HG03460 (cell line): ENCODE measurements around the gene FRMD5.
"Not testable (repeated sequence)": the region's sequence is repeated elsewhere in the genome, so short reads cannot be mapped to it uniquely, and the experiment has no call there.

ENCODE experiments used
- ATAC-seq: cut with Tn5 transposase; IDR thresholded peaks from one replicate; pipeline ENCODE4 v1.9.1; 2021; ENCODE audit not compliant: unreplicated experiment

FRMD5 gene

DNA sequence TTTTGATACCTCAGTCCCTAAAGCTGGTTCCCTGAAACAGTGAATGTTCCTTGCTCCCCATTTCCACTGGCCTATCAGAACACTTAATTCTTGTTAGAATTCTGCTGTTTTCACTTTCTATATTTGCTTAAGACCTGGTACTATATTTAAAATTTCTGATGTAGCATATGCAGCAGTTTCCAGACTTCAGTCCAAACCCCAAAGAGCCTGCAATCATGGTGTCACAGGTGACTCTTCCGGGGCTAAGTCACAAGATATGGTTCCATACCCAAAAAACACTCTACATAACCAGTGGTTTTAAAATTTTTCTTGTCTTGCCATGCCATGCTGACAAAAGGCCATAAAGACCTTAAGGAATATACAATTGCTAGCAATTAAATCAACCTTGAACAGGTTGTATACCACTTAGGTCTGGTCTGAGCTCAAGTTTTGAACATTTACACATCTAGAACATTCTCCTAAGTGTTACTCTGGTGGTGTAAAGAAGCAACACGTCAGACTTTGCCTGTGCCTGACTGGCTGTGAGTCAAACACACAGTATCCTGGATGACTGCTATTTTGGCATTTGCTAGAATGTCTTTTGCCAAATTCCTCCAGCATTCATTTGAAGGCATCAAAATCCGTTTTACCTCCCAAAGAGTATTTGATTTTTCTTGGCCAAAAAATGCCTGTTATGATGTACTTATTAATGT, 160.0 kb downstream of the FRMD5 start:
- ATAC-seq: no peak

DNA sequence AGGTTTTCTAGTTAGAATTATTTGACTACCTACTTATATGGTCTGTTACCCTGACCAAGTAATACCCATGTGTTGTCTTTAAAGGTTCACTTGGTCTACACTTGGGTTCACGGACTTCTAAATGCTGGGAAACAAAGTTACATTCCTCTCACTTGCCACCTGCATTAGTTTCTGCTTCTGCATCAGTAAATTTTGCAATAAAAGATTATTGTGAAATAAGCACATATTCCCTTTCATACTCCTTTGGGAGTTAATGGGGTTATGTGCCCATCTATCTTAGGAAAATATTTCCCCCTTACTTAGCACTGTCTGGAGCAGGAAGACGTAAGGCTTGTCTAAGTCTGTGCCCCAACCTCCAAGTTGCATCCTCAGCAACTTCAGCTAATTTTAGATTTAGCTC, 160.7 kb downstream of the FRMD5 start:
- ATAC-seq: no peak

DNA sequence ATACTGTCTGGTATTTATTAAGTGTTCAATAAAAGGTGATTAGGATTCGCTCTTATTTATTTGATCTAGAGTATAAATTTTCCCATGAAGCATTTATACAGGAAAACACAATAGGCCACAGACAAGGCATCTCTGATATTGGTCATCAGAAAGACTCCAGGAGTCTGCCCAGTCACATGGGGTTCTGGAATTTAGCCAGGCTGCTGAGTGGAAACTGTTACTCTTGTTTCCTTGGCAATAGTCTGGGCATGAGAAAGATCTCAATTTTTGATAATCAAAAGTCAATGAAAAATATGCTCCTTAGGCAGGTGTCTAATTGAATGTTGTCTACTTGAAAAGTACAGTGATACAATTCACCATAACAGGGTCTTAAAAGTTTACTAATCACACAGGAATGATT, 161.2 kb downstream of the FRMD5 start:
- ATAC-seq: no peak

DNA sequence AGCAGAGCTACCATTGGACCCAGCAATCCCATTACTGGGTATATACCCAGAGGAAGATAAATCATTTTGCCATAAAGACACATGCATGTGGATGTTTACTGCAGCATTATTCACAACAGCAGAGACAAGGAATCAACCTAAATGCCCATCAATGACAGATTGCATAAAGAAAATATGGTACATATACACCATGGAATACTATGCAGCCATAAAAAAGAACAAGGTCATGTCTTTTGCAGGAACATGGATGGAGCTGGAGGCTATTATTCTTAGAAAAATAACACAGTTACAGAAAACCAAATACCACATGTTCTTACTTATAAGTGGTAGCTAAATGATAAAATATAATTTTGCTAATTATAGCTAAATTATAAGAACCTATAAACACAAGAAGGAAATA, 162.3 kb downstream of the FRMD5 start:
- ATAC-seq: not testable (repeated sequence)

DNA sequence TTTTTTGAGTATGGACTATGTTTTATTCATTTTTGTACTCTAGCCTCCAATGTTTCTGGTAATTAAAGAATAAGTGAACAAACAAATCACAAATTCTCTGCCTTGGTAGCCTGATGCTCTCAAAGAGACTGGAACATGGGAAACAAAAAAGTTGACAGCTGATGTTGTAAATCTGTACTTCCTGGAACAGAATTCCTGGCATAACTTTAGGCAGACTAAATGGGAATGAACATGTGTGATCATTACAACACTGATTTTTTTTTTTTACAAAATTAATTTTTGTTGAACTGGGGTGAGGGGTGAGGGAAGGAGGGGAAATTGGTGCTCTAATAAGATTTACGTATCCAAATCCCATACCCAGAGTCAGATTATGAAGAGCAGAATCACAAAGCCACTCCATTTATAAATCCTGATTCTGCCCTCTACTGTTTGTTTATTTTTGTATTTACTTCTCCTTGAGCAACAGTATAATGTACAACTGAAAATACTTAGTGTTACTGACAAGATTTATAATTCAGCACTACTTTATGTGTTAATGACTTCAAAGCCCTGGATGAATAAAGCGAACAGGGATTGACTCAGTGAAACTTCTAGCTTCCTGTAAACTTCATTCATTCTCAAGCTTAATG, 165.0 kb downstream of the FRMD5 start:
- ATAC-seq: no peak

DNA sequence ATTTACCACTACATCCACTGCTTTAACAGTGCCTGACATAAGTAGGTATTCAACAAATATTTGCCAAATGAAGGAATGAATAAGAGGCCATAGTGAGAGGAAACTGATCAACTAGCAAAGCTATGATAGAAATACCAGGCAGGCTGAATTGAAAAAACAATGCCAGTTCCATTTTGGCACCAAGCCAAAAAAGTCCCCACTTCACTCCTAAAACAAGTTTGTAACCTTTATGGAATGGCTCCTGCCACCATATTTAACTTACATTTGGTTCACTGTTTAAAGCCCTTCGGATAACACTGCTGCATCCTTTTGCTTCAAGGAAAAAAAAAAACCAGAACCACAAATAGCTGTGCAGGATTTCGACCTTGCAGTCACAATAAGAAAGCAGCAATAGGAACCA, 166.1 kb downstream of the FRMD5 start:
- ATAC-seq: no peak

DNA sequence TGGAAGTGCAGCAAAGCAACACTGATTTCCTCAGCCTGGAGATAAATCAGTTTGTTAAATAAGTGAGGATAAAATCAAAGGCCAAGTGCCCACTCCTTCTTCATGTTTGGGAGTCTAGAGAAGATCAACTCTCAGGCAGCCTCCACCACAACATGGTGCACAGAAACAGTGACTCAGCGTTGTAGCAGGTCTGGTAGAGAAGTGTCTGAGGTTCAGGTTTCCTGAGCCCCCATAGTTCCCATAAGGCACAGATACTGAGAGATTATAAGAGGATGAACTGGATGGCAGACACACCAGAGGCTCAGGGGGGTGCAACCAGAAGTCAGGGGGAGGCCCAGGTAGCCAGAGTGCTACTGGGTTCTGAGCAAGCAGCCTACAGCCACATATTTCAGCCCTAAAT, 166.7 kb downstream of the FRMD5 start:
- ATAC-seq: no peak

DNA sequence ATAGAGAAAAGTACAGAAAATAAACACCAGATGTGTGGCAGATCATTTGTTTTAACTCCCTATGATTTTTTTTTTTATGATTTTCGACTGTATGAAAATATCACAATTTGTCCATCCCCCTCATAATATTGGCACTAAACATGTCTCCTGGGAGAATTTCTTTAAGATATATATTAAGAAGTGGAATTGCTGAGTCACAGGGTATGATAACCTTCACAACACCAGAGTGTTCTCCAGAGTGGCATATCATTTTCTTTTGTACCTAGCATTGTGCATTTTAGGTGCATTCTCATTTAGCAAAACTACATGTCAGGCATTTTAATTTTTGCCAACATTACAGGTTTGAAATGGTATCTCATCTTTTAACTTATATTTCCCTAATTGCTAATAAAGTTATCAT, 170.9 kb downstream of the FRMD5 start:
- ATAC-seq: no peak

DNA sequence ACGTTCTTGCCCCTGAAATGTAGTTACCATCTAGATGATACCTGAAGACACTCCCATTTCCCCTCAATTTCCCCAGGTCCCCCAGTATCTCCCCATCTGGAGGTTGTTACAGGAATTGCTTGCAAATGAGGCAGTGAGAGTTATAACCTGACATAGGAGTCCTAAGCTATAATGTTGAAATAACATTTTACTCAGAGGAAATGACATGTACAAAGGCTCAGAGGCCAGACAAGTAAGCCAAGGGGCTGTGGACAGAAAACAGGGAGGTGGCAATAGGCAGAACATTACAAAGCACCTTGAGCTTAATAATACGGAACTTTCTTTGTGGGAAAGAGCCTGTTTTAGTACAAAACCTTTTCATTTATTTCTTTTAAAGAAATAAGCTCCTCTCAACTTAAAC, 171.9 kb downstream of the FRMD5 start:
- ATAC-seq: no peak

DNA sequence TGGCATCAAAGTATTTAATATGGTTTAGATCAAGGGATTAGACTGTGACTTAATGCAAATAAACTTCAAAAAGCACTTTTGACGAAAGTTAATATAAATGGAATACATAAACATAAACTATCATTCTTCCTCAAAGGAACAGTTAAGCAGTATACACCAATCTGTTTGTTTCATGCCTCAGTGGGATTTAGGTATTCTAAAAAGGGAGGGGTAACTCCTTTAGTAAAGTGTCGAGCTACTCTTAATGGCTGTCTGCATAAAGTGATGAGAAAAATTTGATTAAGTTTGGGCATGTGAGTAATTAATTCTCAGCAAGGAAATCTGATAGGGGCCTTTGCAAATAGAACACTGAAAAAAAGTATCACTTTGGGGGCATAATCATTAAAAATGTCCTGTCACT, 176.9 kb downstream of the FRMD5 start:
- no peak for ATAC-seq

DNA sequence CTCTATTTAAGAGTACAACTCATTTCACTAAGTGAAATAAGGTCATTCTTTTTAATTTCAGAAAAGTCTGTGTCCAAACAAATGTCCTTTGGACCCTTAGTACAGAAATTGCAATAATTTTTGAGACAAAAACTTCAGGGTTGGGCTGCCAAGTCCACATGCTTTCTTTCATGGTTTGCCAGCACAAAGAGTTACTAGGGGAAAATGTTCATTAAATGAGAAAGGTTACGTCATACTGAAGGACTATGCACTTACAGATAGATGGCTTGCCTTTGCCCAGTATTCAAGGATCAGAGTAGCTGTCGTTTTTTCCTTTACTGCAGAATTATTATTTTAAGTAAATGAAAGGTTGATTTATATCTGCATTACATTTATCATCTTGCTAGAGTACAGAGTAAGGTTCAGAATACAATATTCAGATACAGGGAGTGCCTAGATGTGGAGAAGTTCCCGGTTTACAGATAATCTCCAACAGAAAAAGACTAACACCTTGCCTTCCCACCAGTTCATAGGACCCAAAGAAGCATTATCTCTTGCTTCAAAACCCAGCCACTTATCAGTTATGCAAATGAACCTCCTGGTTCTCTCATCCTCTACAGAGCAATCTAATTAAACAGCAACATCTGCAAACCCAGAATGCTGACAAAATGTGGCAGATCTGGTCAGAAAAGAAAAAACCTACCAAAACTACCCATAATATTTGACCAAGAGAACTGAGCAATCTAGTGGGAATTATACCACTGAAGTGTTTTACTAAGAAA, 179.3 kb downstream of the FRMD5 start:
- no peak for ATAC-seq

DNA sequence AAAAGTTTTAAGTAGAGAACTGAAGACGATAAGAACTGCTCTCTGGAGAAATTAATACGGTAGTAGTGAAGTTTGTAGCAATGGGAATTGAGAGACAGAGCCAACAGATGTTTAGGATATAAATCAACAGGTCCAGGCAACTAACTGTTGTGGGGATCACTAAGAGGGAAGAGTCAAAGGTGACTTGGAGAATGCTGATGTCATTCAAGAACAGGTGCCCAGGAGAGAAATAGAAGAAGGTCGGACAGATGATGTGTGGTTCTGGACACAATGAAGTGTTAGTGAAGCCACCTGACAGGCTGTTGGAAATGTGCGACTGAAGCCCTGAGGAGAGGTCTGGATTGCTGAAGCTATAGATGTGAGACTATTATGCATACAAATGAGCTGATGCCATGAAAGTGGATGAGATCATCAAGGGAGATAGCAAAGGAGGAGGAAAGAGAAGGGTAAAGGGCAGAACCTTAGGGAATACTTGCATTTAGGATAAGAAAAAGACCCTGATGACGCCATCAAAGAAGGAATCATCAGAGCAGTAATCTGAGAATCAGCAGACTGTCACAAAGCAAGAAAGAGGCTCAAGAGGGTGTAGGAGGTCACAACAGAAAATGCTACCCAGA, 183.7 kb downstream of the FRMD5 start:
- ATAC-seq: no peak

DNA sequence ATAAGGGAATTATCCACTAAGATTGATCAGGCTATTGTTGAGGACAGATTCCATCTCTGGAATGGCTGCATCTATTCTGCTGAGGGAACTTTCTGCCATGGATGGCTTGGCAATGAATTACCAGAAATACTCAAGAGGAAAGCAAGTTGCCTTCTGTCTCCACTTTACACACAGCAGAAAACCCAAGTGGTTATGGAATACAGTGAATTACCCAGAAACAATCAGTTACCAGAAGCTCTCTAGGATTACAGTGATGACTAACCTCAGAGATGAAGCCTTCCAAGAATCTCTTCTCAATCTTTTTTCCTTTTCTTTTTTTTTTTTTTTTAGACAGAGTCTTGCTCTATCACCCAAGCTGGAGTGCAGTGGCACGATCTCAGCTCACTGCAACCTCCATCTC, 185.0 kb downstream of the FRMD5 start:
- no peak for ATAC-seq

DNA sequence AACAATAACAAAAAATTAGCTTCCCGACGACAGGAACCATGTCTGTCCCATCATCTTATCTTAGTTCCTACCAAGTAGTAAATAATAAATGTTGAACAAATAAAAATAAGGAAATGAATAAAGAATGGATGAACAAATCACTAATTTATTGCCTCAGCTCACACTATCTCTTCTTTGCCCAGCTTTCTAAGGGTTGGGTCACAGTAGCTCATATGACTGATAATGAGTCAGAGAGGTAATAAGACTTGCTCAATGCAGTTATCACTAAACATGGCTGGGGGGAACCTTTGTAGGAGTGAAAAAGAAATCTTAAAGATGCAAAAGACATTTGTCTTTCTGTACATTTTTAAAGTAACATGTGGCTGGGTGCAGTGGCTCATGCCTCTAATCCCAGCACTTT, 186.0 kb downstream of the FRMD5 start:
- no peak for ATAC-seq

DNA sequence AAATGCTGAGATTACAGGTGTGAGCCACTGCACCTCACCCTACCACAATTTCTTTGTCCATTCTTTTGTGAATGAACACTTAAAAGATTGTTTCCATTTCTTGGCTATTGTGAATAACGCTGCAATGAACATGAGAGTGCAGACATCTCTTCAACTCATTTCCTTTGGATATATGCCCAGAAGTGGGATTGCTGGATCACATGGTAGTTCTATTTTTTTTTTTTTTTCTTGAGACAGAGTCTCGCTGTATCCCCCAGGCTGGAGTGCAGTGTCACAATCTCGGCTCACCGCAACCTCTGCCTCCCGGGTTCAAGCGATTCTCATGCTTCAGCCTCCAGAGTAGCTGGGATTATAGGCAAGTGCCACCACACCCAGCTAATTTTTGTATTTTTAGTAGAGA, 194.8 kb downstream of the FRMD5 start:
- ATAC-seq: not testable (repeated sequence)

DNA sequence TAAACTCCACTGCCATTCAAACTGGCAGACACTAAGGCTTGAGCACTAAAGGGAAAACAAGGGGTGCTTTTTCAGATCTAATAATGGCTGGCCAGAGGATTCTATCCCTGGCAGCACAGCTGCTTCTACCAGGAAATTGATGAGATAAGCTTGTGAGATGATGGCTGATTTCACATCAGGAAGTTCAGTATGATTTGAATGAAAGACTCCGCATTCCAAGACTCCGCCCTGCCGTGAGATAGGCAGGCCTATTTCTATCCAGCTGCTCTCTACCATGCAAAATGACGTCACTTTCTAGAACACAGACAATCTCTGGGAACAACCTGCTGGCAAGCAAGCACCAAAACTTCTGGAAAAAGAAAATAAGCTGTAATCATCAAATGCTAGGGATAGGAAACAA, 196.5 kb downstream of the FRMD5 start:
- no peak for ATAC-seq

DNA sequence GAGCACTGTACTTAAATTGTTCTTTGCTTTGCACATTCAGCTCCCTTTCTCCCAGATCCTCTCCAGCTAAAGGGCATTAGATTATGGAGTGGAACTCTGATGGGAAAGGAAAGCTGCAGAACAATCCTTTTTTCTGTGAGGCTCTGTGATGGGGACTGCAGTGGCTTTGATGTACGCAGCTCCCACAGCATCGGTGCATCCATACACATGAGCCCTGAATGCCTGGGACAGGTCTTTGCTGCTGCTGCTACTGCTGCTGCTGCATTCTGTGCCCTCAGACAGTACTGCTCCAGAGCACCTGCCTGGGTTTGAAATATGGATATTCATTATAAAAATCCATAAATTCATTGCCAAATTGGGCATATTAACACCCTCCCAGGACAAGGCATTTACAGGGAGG, 203.9 kb downstream of the FRMD5 start:
- no peak for ATAC-seq

DNA sequence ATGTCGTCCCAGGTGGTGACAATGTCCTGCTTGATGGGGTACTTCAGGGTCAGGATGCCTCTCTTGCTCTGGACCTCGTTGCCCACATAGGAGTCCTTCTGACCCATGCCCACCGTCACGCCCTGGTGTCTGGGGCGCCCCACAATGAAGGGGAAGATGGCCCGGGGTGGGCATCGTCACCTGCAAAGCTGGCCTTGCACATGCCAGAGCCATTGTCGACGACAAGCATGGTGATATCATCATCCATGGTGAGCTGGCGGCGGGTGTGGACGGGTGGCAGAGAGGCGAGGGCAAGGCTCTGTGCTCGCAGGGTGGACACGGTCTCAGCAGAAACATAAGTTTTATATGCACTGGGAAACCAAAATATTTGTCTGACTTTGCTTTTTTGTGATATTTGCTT, 205.1 kb downstream of the FRMD5 start:
- ATAC-seq: no peak

DNA sequence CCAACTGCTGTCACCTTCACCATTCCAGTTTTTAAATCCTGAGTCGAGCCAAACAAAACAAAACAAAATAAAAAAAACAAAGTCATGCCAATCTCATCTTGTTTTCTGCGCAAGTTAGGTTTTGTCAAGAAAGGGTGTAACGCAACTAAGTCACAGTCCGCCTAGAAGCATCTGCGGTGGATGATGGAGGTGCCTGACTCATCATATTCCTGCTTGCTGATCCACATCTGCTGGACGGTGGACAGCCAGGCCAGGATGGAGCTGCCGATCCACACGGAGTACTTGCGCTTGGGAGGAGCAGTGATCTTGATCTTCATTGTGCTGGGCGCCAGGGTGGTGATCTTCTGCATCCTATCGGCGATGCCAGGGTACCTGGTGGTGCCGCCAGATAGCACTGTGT, 206.2 kb downstream of the FRMD5 start:
- ATAC-seq: no peak

DNA sequence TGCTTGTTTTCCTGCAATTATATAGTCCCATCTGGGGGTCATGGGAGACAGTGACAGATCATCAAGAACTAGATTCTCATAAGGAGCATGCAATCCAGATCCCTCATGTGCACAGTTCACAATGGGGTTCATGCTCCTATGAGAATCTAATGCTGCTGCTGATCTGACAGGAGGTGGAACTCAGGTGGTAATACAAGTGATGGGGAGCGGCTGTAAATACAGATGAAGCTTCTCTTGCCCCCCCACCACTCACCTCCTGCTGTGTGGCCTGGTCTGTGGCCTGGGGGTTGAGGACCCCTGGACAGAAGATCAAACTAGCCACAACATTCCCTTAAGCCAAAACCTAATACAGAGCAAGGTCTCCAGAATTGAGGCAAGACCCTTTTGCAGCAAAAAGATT, 207.1 kb downstream of the FRMD5 start:
- ATAC-seq: no peak

DNA sequence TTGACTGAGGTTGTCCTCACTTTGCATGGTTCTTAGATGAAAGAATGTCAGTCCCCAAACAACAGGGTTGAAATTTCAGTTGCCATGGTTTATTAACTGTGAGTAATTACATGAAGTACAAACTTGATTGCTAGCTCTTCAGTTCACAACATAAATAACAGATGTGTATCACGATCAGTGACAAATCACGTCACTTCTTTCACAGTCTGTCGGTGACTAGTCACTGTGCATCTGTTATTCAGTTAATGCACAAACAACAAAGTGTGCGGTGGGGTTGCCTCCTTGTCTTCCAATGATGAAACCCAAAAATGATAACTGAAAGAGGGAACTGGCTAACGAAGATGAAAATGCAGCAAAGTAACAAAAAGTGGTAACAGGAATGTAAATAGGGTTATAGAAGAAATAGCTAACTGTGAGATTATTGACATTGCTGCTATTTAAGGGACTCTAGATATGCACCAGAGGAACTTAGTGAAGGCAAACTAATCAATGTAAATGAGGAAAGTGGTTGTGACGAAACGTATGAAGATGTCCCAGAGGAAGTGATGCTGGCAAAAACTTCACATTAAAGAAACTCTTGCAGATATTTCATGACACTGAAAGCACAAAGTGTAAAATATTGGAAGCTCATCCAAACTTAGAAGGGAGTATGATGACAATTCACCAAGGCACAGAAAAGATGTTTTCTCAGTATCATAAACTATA, 208.9 kb downstream of the FRMD5 start:
- no peak for ATAC-seq
